DMS153 treated with DMSO at 0.1 percent for 48 hours (cell line): ENCODE data around the gene STUB1.

Experiments used
- DNase-seq: peaks from one replicate; lab custom pipeline; 2025; ENCODE audit not compliant: unreplicated experiment; lab: John Stamatoyannopoulos, UW

The STUB1 gene

DNA sequence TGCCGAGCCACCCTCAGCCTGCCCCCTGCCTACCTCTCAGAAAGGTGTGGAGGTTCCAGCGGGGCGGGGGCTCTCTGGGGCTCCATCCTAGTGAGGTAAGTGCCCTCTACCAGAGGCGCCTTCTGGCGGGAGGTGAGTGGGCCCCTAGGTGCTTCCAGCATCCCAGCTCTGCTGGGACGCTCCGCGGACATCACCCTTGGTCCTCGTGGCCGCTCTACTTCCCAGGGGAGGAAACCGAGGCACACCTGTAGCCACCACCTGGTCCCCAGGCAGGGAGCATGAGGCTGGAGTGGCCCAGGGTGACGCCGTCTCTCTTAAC lies 37.2 kb upstream of the STUB1 start:
- no peak for DNase-seq

DNA sequence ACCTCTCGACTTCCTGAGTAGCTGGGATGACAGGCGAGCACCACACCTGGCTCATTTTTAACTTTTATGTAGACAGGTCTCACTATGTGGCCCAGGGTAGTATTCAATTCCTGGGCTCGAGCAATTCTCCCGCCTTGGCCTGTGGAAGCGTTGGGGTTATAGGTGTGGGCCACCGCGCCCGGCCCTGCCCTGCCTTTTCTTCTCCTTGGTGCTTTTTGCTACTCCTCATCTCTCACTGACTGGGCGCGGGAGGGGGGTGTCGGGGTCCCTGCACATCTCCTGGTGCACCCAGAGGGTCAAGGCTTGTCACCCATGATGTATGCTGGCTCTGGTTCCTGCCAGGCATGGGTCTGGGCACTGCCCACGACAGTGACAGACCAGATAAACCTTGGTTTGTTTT lies 35.7 kb upstream of the STUB1 start:
- DNase-seq, result no peak

GRCh38 chr16:645852-646678 lies 34.1 kb upstream of the STUB1 start:
- no peak for DNase-seq

DNA sequence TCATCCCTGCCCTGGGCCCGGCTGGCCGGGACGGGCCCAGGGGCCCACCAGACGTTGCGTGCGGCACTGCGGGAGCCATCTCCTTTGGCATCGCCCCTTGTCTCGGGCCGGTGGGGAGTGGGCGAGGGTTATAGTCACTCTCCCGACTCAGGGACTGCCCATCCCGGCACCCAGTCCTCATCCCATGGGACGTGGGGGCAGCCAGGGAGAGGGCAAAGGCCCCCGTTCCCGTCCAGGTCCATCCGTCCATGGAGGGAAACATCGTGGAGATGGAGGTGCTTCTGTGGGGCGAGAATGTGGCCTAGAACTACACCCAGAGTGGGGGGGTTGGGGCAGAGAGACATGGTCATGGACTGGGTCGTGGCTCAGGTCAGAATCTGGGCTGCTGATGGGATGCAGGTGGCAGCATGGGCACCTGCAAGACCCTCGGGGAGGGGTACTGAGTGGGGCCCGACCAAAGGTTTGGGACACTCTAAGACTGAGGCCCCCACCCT lies 33.5 kb upstream of the STUB1 start:
- no peak for DNase-seq

DNA sequence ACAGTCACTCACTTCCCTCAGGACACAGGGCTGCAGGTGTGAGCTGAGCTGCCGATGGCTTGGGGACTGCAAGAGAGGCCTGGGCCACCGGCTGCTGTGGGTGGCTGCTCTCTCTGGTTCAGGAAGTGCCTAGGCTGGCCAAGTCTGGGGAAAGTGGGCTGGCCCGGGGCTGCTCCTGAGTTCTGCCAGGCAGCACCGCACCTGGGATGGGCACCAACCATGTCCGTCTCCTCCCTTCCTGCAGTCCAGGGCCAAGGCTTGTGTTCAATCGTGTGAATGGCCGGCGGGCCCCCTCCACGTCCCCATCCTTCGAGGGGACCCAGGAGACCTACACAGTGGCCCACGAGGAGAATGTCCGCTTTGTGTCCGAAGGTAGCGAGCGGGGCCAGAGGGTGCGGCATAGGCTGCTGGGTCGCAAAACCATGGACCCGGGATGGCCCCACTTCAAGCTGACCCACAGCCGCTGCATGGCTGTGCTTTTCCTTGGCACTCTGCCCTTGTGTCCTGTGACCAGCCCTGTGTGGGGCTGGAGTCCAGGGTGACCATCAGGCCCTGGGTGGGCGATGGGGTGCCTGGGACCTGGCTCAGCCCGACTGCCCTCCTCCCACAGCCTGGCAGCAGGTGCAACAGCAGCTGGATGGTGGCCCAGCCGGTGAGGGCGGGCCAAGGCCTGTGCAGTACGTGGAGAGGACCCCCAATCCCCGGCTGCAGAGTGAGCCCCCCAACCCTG lies 32.9 kb upstream of the STUB1 start:
- no peak for DNase-seq

- peak; percentile 10 for DNase-seq
Observed at GRCh38 chr16:648071-648780, 32.0 kb upstream of the STUB1 start.

DNA sequence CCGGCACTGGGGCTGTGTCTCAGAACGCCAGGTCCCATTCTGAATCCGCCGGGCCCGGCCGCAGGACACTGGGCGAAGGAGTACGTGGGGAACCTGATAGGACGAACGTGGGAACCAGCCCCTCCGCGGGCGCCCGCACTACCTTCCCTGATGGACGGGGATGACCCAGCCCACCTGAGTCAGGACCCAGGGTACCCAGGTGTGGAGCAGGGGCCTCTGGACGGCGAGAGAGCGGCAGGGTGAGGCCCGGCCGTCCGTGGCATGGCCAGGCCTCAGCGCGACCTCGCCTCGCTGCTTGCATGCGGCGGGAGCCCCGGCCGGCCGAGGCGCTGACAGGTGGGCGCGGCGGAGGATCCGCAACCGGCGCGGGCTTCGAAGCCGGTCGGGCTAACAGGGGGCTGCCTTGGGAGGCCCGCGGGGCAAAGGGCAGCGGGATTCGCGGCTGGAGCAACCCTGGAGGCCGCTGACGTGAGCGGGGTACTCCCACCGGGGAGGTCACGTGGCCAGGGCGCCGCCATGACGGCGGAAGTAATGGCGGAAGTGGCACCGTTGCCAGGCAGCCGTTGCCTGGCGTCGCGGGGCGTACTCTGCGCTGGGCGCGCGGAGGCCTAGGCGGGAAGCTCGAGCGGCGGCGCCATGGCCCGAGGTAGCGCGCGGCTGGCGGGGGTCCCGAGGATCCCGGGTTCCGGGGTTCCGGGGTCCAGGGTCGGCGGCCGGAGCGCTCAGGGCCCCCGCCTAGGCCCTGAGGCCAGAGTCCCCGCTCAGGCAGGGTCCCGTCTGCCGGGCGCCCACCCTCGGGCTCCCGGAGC lies 31.2 kb upstream of the STUB1 start, which contains the start of gene WDR90:
TSS of gene WDR90 (plus strand) at position 585 of the 809 bp plus-strand sequence. CDS start at position 637, 52 bp downstream.
- peak; percentile 75 for DNase-seq

- DNase-seq, result no peak
Observed at GRCh38 chr16:649631-650030, 30.6 kb upstream of the STUB1 start.

GRCh38 chr16:651844-652243 lies 28.4 kb upstream of the STUB1 start:
- DNase-seq, result no peak

DNA sequence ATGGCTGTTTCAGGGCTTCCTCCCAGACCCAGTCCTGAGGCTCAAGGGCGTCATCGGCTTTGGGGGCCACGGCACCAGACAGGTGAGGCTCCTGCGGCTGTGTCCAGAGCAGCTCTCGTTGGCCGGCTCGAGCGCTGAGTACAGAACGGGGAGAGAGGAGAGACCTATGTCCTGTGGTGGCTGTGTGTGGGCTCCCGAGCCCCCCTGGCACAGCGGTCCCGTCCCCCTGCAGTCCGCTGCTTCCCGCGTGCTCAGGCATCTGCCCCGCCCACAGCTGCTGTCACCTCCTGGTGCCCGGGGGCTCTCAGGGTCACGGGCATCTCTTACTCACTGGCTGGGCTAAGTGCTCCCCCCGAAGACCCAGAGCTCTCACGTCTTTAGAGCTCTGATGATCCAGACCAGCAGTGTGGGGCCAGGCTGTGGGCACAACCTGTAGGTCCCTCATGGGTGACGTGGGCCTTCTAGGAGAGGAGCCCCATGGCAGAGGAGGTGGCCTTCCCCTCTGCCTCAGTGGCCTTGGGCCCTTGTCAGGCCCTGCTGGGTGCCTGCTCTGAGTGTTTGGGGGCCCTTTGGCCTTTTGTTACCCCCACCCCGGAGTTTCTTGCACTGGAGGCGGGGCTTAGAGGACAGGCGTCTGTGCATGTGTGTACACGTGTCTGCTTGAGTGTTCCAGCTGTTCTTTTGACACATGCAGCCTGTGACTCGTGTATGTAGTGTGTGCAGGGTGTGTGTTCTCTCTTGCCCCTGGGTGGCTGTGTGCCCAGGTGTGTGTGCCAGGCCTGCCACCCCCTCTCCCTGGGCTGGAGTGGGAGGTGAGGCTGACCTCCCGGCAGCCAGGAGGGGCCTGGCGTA lies 27.5 kb upstream of the STUB1 start:
- no peak for DNase-seq

DNA sequence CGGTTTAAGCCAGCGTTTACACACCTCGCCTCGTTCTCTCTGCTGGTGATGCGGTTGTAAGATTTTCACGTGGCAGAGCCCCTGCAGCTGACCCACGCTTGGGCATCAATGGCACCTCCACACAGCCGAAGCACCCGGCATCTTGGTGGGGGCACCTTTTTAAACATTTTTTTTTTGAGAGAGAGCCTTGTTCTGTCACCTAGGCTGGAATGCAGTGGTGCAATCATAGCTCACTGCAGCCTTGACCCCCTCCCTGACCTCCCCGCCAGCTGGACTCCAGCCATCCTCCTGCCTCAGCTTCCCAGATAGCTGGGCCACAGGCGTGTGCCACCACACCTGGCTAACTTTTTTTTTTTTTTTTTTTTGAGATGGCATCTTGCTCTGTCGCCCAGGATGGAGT lies 26.2 kb upstream of the STUB1 start:
- no peak for DNase-seq

DNA sequence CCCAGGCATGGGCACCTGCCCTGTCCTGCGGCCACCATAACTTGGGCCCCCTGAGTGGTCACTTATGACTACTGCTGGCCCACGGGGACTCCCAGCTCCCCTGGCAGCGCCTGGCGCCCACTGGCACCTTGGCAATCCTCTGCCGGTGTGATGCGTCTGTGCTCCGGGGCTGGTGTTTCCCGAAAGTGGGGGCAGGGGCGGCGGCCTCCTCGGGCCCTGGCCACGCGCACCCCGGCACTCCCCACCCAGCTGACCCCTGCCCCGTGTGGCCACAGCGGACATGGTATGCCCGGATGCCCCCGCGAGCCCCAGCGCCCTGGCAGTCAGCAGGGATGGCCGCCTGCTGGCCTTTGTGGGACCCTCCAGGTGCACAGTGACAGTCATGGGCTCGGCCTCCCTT lies 22.7 kb upstream of the STUB1 start:
- no peak for DNase-seq

DNA sequence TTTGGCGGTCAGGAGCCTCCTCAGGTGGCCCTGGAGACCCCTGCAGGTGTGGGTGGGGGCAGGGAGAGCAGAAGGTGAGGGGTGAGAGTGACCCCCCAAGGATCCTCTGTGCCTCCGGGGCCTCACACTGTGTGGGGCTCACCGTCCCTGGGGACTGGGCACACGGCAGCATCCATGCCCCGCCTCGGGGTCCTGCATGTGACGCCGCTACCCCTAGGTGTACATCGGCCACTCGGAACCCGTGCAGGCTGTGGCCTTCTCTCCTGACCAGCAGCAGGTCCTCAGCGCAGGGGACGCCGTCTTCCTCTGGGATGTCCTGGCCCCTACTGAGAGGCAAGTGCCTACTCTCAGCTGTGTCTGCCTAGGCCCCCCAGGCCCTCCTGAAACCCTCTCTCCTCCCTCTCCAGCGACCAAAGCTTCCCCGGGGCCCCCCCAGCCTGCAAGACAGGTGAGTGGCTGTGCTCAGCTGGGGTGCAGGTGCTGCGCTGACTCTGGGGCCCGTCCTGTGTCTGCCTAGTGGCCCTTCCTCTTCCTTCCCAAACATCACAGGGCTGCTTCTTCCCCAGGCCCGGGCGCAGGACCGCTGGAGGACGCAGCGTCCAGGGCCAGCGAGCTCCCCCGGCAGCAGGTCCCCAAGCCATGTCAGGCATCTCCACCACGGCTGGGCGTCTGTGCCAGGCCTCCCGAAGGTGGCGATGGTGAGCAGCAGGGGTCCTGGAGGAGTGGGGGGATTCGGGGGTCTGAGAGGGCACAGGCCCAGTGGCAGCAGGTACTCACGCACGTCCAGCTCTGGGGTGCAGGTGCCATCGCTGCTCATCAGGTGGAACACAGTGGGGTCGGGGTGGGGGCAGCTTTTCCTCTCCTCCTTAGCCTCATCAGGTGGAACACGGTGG lies 21.3 kb upstream of the STUB1 start:
- no peak for DNase-seq

- no peak for DNase-seq
Observed at GRCh38 chr16:659618-660017, 20.6 kb upstream of the STUB1 start.

GRCh38 chr16:660132-660458 lies 20.1 kb upstream of the STUB1 start:
- no peak for DNase-seq

GRCh38 chr16:660459-661183 lies 19.6 kb upstream of the STUB1 start:
- DNase-seq, result peak; percentile 68

DNA sequence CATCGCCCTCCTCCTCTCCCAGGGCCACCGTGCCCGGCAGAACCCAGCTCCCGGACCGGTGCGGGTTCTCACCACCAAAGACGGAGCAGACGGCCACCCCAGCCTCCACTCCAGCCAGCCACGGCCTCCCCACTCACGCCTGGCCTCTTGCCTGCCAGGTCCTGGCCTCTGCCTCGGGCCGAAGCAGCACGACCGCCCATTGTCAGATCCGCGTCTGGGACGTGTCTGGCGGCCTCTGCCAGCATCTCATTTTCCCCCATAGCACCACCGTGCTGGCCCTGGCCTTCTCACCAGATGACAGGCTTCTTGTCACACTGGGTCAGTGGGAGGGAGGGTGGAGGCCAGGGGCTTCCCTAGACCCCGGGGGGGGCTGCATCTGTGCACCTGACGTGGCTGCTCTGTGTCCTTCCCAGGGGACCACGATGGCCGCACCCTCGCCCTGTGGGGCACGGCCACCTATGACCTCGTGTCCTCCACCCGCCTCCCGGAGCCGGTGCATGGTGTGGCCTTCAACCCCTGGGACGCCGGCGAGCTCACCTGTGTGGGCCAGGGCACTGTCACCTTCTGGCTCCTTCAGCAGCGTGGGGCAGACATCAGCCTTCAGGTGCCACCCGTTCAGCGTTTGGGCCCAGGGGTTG lies 18.9 kb upstream of the STUB1 start:
- DNase-seq, result no peak

DNA sequence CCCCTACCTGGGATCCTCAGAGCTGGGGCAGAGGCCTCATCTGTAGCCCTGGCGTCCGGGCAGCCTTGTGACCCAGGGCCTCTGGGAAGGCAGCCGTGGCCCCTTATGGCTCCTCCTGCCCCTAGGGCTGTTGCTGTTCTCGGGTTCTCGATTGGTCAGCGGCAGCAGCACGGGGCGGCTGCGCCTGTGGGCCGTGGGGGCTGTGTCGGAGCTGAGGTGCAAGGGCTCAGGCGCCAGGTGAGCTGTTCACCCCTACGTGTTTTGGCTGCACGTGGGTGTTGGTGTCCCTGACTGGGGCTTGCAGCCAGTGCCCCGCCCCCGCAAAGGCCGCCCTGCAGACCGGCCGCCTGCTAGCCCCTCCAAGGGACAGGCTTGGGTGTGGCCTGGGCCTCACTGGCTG lies 18.1 kb upstream of the STUB1 start:
- no peak for DNase-seq
